T follicular helper cell (primary cell): ENCODE measurements around the gene GEMIN2.
"Not testable (repeated sequence)": the region's sequence is repeated elsewhere in the genome, so short reads cannot be mapped to it uniquely, and the experiment has no call there.

Source experiments
- DNase-seq: peaks from one replicate; pipeline ENCODE4 v3.0.0-alpha.2; 2020; ENCODE audit warnings: low read depth

The GEMIN2 gene

DNA sequence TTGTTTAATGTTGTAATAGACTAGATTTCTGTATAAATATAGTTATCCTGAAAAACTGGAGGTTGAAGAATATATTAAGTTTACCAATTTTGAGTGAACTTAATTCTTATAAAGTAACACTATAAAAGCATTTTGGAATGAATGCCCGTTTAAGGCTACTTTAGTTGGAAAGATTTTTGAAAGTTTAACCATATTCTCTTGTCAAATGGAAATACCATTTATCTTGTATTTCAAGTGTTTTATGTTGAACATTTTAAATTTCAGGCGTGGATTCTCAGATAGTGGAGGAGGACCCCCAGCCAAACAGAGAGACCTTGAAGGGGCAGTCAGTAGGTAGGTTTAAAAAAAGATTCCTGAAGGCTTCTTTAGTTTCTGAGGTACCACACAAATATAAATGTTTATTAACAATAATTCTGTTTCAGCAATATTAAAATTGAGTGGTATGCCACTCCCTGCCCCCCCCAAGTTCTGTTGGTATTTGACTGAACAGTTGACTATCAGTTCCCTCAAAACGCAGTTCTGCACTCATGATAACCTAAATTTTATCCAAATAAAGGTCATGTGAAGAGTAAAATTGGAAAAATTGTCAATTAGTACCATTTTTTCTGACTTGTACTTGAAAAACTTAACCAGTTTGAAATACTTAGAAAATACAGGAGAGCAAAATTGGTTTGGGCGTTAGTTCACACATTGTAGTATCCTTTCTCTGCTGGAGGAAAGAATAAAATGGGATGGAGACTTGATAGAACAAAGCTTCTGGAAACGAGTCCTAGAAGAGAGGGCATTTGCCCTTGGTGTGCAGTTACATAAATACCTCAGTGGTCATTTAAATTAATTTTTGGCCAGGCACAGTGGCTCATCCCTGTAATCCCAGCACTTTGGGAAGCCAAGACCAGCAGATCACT lies 62.4 kb downstream of the GEMIN2 start:
- DNase-seq = no peak

DNA sequence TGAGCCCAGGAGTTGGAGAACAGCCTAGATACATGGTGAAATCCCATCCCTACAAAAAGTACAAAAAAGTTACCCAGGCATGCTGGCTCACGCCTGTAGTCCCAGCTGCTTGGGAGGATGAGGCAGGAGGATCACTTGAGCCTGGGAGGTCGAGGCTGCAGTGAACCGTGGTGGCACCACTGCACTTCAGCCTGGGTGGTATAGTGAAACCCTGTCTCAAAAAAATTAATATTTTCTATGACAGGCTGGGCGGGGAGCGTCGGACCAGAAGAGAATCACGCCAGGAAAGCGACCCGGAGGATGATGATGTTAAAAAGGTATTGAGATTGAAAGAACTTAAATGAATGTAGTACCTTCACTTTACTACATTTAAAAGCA lies 63.0 kb downstream of the GEMIN2 start:
- no peak for DNase-seq

DNA sequence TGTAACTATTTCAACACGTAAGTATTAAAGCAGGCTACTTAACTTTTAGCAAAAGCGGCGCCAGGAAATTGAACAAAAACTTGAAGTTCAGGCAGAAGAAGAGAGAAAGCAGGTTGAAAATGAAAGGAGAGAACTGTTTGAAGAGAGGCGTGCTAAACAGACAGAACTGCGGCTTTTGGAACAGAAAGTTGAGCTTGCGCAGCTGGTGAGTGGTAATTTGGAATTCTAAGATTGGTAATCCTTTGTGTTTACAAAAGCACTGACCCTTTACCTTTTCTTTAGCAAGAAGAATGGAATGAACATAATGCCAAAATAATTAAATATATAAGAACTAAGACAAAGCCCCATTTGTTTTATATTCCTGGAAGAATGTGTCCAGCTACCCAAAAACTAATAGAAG lies 64.9 kb downstream of the GEMIN2 start:
- no peak for DNase-seq

DNA sequence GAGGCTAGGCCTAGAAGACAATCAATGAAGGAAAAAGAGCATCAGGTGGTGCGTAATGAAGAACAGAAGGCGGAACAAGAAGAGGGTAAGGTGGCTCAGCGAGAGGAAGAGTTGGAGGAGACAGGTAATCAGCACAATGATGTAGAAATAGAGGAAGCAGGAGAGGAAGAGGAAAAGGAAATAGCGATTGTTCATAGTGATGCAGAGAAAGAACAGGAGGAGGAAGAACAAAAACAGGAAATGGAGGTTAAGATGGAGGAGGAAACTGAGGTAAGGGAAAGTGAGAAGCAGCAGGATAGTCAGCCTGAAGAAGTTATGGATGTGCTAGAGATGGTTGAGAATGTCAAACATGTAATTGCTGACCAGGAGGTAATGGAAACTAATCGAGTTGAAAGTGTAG lies 66.4 kb downstream of the GEMIN2 start:
- DNase-seq = no peak

DNA sequence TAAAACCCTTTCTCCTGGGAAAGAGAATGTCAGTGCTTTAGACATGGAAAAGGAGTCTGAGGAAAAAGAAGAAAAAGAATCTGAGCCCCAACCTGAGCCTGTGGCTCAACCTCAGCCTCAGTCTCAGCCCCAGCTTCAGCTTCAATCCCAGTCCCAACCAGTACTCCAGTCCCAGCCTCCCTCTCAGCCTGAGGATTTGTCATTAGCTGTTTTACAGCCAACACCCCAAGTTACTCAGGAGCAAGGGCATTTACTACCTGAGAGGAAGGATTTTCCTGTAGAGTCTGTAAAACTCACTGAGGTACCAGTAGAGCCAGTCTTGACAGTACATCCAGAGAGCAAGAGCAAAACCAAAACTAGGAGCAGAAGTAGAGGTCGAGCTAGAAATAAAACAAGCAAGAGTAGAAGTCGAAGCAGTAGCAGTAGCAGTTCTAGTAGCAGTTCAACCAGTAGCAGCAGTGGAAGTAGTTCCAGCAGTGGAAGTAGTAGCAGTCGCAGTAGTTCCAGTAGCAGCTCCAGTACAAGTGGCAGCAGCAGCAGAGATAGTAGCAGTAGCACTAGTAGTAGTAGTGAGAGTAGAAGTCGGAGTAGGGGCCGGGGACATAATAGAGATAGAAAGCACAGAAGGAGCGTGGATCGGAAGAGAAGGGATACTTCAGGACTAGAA lies 67.0 kb downstream of the GEMIN2 start:
- DNase-seq = no peak

DNA sequence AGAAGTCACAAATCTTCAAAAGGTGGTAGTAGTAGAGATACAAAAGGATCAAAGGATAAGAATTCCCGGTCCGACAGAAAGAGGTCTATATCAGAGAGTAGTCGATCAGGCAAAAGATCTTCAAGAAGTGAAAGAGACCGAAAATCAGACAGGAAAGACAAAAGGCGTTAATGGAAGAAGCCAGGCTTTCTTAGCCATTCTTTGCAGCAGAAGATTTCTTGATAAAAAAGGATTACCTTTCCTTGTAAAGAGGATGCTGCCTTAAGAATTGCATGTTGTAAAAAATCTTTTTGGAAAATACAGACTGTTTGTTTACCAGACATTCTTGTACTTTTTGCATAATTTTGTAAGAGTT lies 67.5 kb downstream of the GEMIN2 start:
- DNase-seq = no peak

DNA sequence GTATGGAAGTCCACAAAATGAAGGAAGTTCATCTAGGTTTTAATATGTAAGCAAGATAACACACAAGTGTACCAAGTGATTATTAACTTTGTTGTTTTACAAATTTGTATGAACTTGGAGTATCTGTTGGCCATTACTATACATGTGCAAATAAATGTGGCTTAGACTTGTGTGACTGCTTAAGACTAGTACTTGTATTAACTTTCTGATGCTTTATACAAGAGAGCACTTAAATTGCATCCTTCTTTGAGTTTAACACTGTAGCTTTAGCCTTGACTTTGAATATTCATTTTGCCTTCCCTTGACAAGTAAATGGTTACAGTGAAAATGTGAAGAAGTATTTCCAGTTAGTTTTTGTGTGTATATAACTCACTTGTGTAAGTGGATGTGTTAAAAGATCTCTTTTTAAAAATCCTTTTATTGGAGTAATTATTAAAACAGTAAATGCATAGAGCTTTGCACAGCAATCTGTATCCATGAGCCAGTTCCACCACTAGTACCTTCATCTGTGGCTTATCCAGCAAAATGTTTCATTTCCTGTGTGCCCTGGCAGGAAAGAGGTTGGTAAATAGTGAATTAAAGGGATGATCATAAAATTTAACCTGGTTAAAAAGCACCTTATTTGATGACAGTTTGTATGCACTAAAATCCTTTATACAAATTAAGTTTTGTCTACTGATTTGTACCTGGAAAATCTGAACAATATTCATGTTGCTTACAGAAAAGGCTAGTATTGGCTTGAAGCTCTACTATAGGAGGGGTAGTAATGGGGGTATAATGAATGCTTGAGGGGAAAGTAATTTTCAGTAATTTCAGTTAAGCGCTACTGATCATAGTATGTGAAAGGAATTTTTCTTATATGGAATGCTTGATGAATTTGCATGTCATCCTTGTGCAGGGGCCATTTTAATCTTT lies 68.9 kb downstream of the GEMIN2 start:
- no peak for DNase-seq

DNA sequence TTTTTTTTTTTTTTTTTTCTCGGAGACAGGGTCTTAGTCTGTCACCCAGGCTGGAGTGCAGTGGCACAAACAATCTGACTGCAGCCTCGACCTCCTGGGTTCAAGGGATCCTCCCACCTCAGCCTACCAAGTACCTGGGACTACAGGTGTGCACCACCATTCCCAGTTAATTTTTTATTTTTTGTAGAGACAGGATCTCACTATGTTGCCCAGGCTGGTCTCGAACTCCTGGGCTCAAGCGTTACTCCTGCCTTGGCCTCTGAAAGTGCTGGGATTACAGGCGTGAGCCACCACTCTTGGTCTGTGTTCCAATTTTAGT lies 69.5 kb downstream of the GEMIN2 start:
- not testable (repeated sequence) for DNase-seq

DNA sequence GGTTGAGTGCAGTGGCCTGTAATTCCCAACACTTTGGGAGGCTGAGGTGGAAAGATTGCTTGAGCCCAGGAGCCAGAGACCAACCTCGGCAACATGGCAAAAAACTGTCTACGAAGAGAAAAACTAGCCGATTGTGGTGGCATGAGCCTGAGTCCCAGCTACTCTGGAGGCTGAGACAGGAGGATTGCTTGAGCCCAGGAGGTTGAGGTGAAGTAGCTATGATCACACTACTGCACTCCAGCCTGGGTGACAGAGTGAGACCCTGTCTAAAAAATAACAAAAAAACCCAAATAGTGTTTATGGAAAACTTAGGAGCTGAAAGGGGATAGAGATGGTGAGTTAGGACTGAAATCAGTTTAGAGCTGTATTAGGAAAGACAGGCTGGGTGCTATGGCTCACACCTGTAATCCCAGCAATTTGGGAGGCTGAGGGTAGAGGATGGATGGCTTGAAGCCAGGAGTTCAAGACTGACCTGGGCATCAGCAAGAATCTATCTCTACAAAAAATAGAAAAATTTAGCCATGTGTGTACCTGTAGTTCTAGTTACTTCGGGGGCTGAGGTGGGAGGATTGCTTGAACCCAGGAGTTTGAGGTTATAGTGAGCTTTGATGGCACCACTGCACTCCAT lies 70.6 kb downstream of the GEMIN2 start:
- no peak for DNase-seq

DNA sequence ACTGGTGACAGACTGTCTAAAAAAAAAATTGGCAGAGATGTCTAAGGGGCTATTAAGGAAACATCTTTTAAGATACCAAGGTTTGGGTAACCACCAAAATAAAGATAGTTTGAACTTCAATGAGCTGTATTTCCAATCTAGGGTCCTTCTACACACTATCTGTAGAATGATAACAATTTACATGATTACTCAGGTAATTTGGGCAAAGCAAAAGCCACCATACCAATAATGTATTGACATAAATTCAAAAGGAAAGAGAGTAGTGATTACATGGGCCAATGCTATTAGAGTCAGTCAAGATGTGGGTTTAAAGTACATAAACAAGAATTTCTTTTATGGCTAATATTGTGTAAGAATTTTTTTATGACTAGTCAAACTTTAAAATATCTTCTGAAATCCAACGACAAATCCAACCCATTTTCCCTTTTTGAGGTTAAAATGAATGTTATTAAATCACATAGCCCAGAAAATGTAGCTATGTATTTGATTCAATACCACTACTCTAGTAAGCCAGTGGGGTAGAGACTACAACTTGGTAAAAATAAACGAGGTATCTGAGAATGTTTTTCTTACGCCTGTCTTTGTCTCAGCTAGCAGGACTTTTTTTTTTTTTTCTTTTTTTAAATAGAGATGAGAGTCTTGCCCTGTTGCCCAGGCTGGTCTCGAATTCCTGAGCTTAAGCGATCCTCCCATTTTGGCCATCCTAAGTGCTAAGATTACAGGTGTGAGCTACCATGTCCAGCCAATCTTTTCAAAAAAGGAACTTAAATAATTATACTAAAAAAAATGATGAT lies 71.3 kb downstream of the GEMIN2 start:
- no peak for DNase-seq
